ENCODE results near the gene EEIG1. TPM values are rescaled to one million over a fixed set of nuclear protein-coding genes. Genes with fewer than 3 reads are reported as not detected.

EEIG1 gene
- total RNA-seq, 1 donor from 2014 or later = 27.3 TPM

GRCh38 chr9:127955294-127956015 lies 25.3 kb downstream of the EEIG1 start:
- H3K4me3 Mint-ChIP-seq (ENCODE audit: unreplicated experiment) = no peak overlapping the region
- H3K4me1 Mint-ChIP-seq (ENCODE audit: unreplicated experiment) = peaks cover 3% of the 10 kb centered on the region
- DNase-seq (ENCODE audit: low spot score) = no peak

GRCh38 chr9:127954831-127955293 lies 25.9 kb downstream of the EEIG1 start:
- no peak for TF ChIP-seq CTCF (IDR thresholded peaks at IDR 0.05; ENCODE audit: unreplicated experiment)
- Mint-ChIP-seq H3K27ac (ENCODE audit: unreplicated experiment) (no peak overlapping the region), H3K27me3 (ENCODE audit: unreplicated experiment) (peaks cover 6% of the 10 kb centered on the region), H3K4me1 (ENCODE audit: unreplicated experiment) (peaks cover 3% of the 10 kb centered on the region), H3K9me3 (ENCODE audit: unreplicated experiment) (no peaks in the 10 kb centered on the region), H3K36me3 (ENCODE audit: low read depth, unreplicated experiment) (no peaks in the 10 kb centered on the region), H3K4me3 (ENCODE audit: unreplicated experiment) (no peak overlapping the region)
- no peak for DNase-seq (ENCODE audit: low spot score)

More at GRCh38 chr9:127955294-127956015, 25.3 kb downstream of the EEIG1 start:
- Mint-ChIP-seq H3K36me3 (ENCODE audit: low read depth, unreplicated experiment) (no peaks in the 10 kb centered on the region), H3K27ac (ENCODE audit: unreplicated experiment) (no peak overlapping the region), H3K9me3 (ENCODE audit: unreplicated experiment) (no peaks in the 10 kb centered on the region), H3K27me3 (ENCODE audit: unreplicated experiment) (peaks cover 7% of the 10 kb centered on the region)
- no peak for TF ChIP-seq CTCF (IDR thresholded peaks at IDR 0.05; ENCODE audit: unreplicated experiment)

- H3K36me3 Mint-ChIP-seq (ENCODE audit: low read depth, unreplicated experiment) = no peaks in the 10 kb centered on the region
- DNase-seq (ENCODE audit: low spot score) = no peak
- peaks cover 3% of the 10 kb centered on the region for H3K4me1 Mint-ChIP-seq (ENCODE audit: unreplicated experiment)
- H3K4me3 Mint-ChIP-seq (ENCODE audit: unreplicated experiment) = no peak overlapping the region
- H3K27ac Mint-ChIP-seq (ENCODE audit: unreplicated experiment) = no peak overlapping the region
- H3K9me3 Mint-ChIP-seq (ENCODE audit: unreplicated experiment) = no peaks in the 10 kb centered on the region
- H3K27me3 Mint-ChIP-seq (ENCODE audit: unreplicated experiment) = peaks cover 5% of the 10 kb centered on the region
- no peak for TF ChIP-seq CTCF (IDR thresholded peaks at IDR 0.05; ENCODE audit: unreplicated experiment)
Observed at GRCh38 chr9:127953768-127954505, 26.9 kb downstream of the EEIG1 start.

GRCh38 chr9:127953154-127953553 lies 27.6 kb downstream of the EEIG1 start:
- no peak overlapping the region for H3K27ac Mint-ChIP-seq (ENCODE audit: unreplicated experiment)
- peaks cover 3% of the 10 kb centered on the region for H3K4me1 Mint-ChIP-seq (ENCODE audit: unreplicated experiment)
- H3K36me3 Mint-ChIP-seq (ENCODE audit: low read depth, unreplicated experiment) = no peaks in the 10 kb centered on the region
- H3K27me3 Mint-ChIP-seq (ENCODE audit: unreplicated experiment) = peaks cover 5% of the 10 kb centered on the region
- H3K9me3 Mint-ChIP-seq (ENCODE audit: unreplicated experiment) = no peaks in the 10 kb centered on the region
- H3K4me3 Mint-ChIP-seq (ENCODE audit: unreplicated experiment) = no peak overlapping the region
- DNase-seq (ENCODE audit: low spot score) = no peak
- no peak for TF ChIP-seq CTCF (IDR thresholded peaks at IDR 0.05; ENCODE audit: unreplicated experiment)
